Fibroblast of lung (primary cell): ENCODE data around the gene TMEM51.

Experiments used
- CTCF ChIP-seq, 2 donors: IDR thresholded peaks in 1 of 2; conservative IDR thresholded peaks in 1 of 2; 1 replicate in 1 of 2; 2 replicates in 1 of 2; pipeline ENCODE4 v1.5.1; 2011 to 2012; ENCODE audit warnings: low read length in 2 of 2, control low read depth in 1 of 2, inconsistent platforms in 1 of 2, low read depth in 1 of 2, mild to moderate bottlenecking in 1 of 2
- EZH2 ChIP-seq: IDR thresholded peaks from 2 replicates; pipeline ENCODE4 v1.5.1; 2012; ENCODE audit warnings: low read length, control low read depth, mild to moderate bottlenecking; ENCODE audit errors: missing control alignments

DNA sequence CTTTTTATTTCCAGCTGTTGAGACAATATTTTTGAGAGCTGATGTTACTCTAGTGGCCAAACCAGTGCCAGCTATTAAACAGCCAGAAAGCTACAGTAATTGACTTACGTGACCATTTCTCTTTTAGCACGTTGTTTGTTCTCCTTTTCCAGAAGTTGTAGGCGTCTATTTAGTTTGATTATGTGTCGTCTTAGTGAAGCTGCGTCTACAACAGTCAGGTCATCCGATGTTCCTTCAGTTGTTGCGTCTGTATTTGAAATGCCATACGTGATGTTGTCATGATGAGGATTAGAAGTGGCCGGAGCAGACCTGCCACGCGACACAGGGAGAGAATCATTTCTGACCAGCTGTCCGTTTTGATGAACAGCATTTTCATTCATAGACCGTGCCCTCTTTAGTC, 38.2 kb downstream of the TMEM51 start:
- TF ChIP-seq CTCF (conservative IDR thresholded peaks at IDR 0.05 in 1 of 2, IDR thresholded peaks at IDR 0.05 in 1 of 2; ENCODE audit: low read depth in 1 of 2, low read length in 2 of 2) (no peak), EZH2 (no peak)
